GM23338 (cell line): ENCODE measurements around the gene GRK3.

Source experiments
- CREB1 ChIP-seq: fragments of 250-450 bp; sonication (Bioruptor Pico); IDR thresholded peaks from 2 replicates; pipeline ENCODE4 v1.5.0; 2020; ENCODE audit warnings: low read depth, mild to moderate bottlenecking, moderate library complexity
- CTCF ChIP-seq, 2 experiments: fragments of 200-600 bp in 1 of 2; sonication (generic) in 1 of 2; conservative IDR thresholded peaks; 2 replicates each; pipeline versions ENCODE4 v1.5.1 to v1.6.1; 2016 to 2017; ENCODE audit warnings: antibody characterized with exemption in 2 of 2, low read depth in 2 of 2, mild to moderate bottlenecking in 2 of 2, moderate library complexity in 1 of 2
- ETS1 ChIP-seq: IDR thresholded peaks from 2 replicates; pipeline ENCODE4 v1.6.1; 2016; ENCODE audit warnings: antibody characterized with exemption
- EZH2 ChIP-seq: fragments of 200-600 bp; sonication (generic); IDR thresholded peaks from one replicate; pipeline ENCODE4 v1.8.0; 2017; ENCODE audit warnings: antibody characterized with exemption, mild to moderate bottlenecking, low read depth; ENCODE audit not compliant: unreplicated experiment
- EZH2phosphoT487 ChIP-seq: fragments of 200-600 bp; sonication (generic); IDR thresholded peaks from one replicate; pipeline ENCODE4 v1.8.1; 2018; ENCODE audit warnings: antibody characterized with exemption; ENCODE audit not compliant: unreplicated experiment
- NANOG ChIP-seq: IDR thresholded peaks from 2 replicates; pipeline ENCODE4 v1.6.1; 2016; ENCODE audit warnings: antibody characterized with exemption, borderline replicate concordance
- POLR2AphosphoS5 ChIP-seq: IDR thresholded peaks from 2 replicates; pipeline ENCODE4 v1.6.1; 2016; ENCODE audit warnings: antibody characterized with exemption, low read depth
- REST ChIP-seq: IDR thresholded peaks from one replicate; pipeline ENCODE4 v1.6.1; 2018; ENCODE audit warnings: antibody characterized with exemption; ENCODE audit not compliant: unreplicated experiment
- STAT1 ChIP-seq: IDR thresholded peaks from one replicate; pipeline ENCODE4 v1.6.1; 2016; ENCODE audit warnings: antibody characterized with exemption; ENCODE audit not compliant: unreplicated experiment
- ZNF331 ChIP-seq: fragments of 250-450 bp; sonication (Bioruptor Pico); IDR thresholded peaks from 2 replicates; pipeline ENCODE4 v1.5.0; 2020; ENCODE audit warnings: low read depth, mild to moderate bottlenecking, moderate library complexity

GRCh38 chr22:25748140-25748539 is 183.7 kb downstream of the GRK3 start:
- TF ChIP-seq CTCF (conservative IDR thresholded peaks at IDR 0.05; ENCODE audit: low read depth in 2 of 2) (no peak), REST (no peak), POLR2AphosphoS5 (no peak), EZH2 (no peak), CREB1 (no peak), ETS1 (no peak), EZH2phosphoT487 (no peak), NANOG (no peak), ZNF331 (CRISPR knock-in tag) (no peak), STAT1 (no peak)
